Right atrium auricular region (tissue), 2 donors: ENCODE data around the gene NKAIN4. TPM values are rescaled to one million over a fixed set of nuclear protein-coding genes. Genes with fewer than 3 reads are reported as not detected.

Experiments
- DNase-seq: peaks from one replicate; pipeline ENCODE4 v3.0.0-alpha.2; 2019; ENCODE audit warnings: low spot score
- H3K27ac ChIP-seq, 2 donors: fragments of 200-600 bp; sonication (generic); 1 replicate in 1 of 2; 2 replicates in 1 of 2; pipeline ENCODE4 v1.5.1; 2016 to 2019
- H3K27me3 ChIP-seq, 2 donors: fragments of 200-600 bp; sonication (generic); one replicate each; pipeline versions ENCODE4 v1.5.1 to v1.6.0; 2017 to 2019
- H3K36me3 ChIP-seq: fragments of 200-600 bp; sonication (generic); one replicate; pipeline ENCODE4 v1.5.1; 2016
- H3K4me1 ChIP-seq, 2 donors: fragments of 200-600 bp; sonication (generic); one replicate each; pipeline versions ENCODE4 v1.5.1 to v1.6.0; 2017 to 2019
- H3K4me3 ChIP-seq, 2 donors: fragments of 200-600 bp; sonication (generic); 1 replicate in 1 of 2; 2 replicates in 1 of 2; pipeline ENCODE4 v1.5.1; 2017 to 2019; ENCODE audit warnings: mild to moderate bottlenecking in 1 of 2, moderate library complexity in 1 of 2
- H3K9me3 ChIP-seq, 2 donors: fragments of 200-600 bp; sonication (generic); one replicate each; pipeline ENCODE4 v1.5.1; 2019
- CTCF ChIP-seq, 2 donors: fragments of 200-600 bp; sonication (generic); IDR thresholded peaks; one replicate each; pipeline ENCODE4 v1.5.1; 2019; ENCODE audit warnings: antibody characterized with exemption in 2 of 2
- microRNA counts, 2 donors: library from miRNA; unstranded; fragments of <30 nt; microRNA quantifications; one replicate each; lab custom pipeline; 2016 to 2017
- microRNA-seq, 2 donors: library from miRNA; unstranded; fragments of <30 nt; microRNA quantifications; one replicate each; pipeline ENCODE4, GENCODE V29; 2016 to 2017; ENCODE audit warnings: borderline number of aligned reads in 2 of 2, borderline replicate concordance in 1 of 2
- total RNA-seq, 2 donors: library from RNA; depleted of rRNA; stranded (reverse); fragments of >200 nt; gene quantifications; one replicate each; pipeline ENCODE4 v1.1.0, GENCODE V29; 2016

Gene NKAIN4
- total RNA-seq, 2 donors from 2014 or later, result not detected

- peaks cover 0 to 16% of the 10 kb centered on the region in 2 donors for H3K4me1 ChIP-seq
- no peaks in the 10 kb centered on the region for H3K9me3 ChIP-seq
- H3K27ac ChIP-seq, result no peak overlapping the region
- no peak for DNase-seq
- no peaks in the 10 kb centered on the region for H3K27me3 ChIP-seq
- H3K4me3 ChIP-seq, result no peak overlapping the region
- no peak for TF ChIP-seq CTCF (IDR thresholded peaks at IDR 0.05)
- H3K36me3 ChIP-seq, result no peaks in the 10 kb centered on the region
Observed at GRCh38 chr20:63194007-63194796, 60.1 kb downstream of the NKAIN4 start.

GRCh38 chr20:63192721-63193120 lies 61.5 kb downstream of the NKAIN4 start:
- Histone ChIP-seq H3K27ac (no peak overlapping the region), H3K27me3 (no peaks in the 10 kb centered on the region), H3K4me3 (no peak overlapping the region), H3K4me1 (peaks cover 0 to 10% of the 10 kb centered on the region in 2 donors), H3K9me3 (no peaks in the 10 kb centered on the region), H3K36me3 (no peaks in the 10 kb centered on the region)
- TF ChIP-seq CTCF (IDR thresholded peaks at IDR 0.05), result no peak
- DNase-seq, result no peak

- no peak overlapping the region for H3K27ac ChIP-seq
- no peak for TF ChIP-seq CTCF (IDR thresholded peaks at IDR 0.05)
- no peak for DNase-seq
Observed at GRCh38 chr20:63191400-63191799, 62.9 kb downstream of the NKAIN4 start.

GRCh38 chr20:63190828-63191227 lies 63.4 kb downstream of the NKAIN4 start:
- H3K4me3 ChIP-seq, result no peak overlapping the region
- no peaks in the 10 kb centered on the region for H3K9me3 ChIP-seq
- no peak overlapping the region for H3K27ac ChIP-seq
- no peak for TF ChIP-seq CTCF (IDR thresholded peaks at IDR 0.05)
- DNase-seq, result no peak
- H3K4me1 ChIP-seq, result no peaks in the 10 kb centered on the region
- no peaks in the 10 kb centered on the region for H3K36me3 ChIP-seq
- H3K27me3 ChIP-seq, result no peaks in the 10 kb centered on the region

More at GRCh38 chr20:63191400-63191799, 62.9 kb downstream of the NKAIN4 start:
- Histone ChIP-seq H3K36me3 (no peaks in the 10 kb centered on the region), H3K27me3 (no peaks in the 10 kb centered on the region), H3K4me1 (no peaks in the 10 kb centered on the region), H3K4me3 (no peak overlapping the region), H3K9me3 (no peaks in the 10 kb centered on the region)

MicroRNA genes within 50 kb of the gene (microRNA counts, 767-probe panel; counts per million panel counts)
- microRNA hsa-miR-3196 (lab: Ali Mortazavi, UCI), result 0 to 31.0 counts per million in 2 donors

Small RNA genes lying within 50 kb of the gene (microRNA-seq; reads per million reads assigned to microRNA genes)
- 0 reads per million in 2 donors for gene MIR3196
- 0.71 reads per million in 2 donors for gene MIR4326

Other genes starting within 250 kb of the NKAIN4 start
- gene BHLHE23, start 247.5 kb downstream of the NKAIN4 start, total RNA-seq, result not detected
- gene YTHDF1, start 38.3 kb downstream of the NKAIN4 start, total RNA-seq, result 10 to 100 TPM; 15.7 to 26.1 TPM
- not detected for gene BIRC7, start 18.6 kb downstream of the NKAIN4 start, total RNA-seq
- gene ARFGAP1, start 18.4 kb upstream of the NKAIN4 start, total RNA-seq, result 10 to 100 TPM; 19.1 to 20.7 TPM
- gene COL20A1, start 38.7 kb upstream of the NKAIN4 start, total RNA-seq, result not detected
- gene CHRNA4, start 106.9 kb upstream of the NKAIN4 start, total RNA-seq, result not detected
- gene KCNQ2, start 218.2 kb upstream of the NKAIN4 start, total RNA-seq, result not detected
- gene EEF1A2, start 244.6 kb upstream of the NKAIN4 start, total RNA-seq, result 100 to 1,000 TPM; 797 to 886 TPM